Measurements from ENCODE around the gene NOS2.

The NOS2 gene

GRCh38 chr17:27798376-27798775 is 2.0 kb downstream of the NOS2 start:
- Histone ChIP-seq H3K9ac (ENCODE audit: low read length) (no peak overlapping the region), H3K9me3 (ENCODE audit: insufficient read depth, low read length) (no peaks in the 10 kb centered on the region), H4K20me1 (ENCODE audit: low read depth, low read length) (no peaks in the 10 kb centered on the region), H3K27me3 (ENCODE audit: low read length) (no peaks in the 10 kb centered on the region), H3K4me3 (ENCODE audit: insufficient read depth, low read length, poor library complexity, severe bottlenecking) (no peak overlapping the region), H3F3A (ENCODE audit: insufficient read depth) (no peaks in the 10 kb centered on the region), H3K4me2 (ENCODE audit: low read depth, low read length, poor library complexity, severe bottlenecking) (no peak overlapping the region), H3K79me2 (ENCODE audit: insufficient read depth, low read length) (no peaks in the 10 kb centered on the region), H3K27ac (ENCODE audit: low read depth, low read length) (no peak overlapping the region), H3K36me3 (ENCODE audit: low read length) (no peaks in the 10 kb centered on the region), H2AFZ (ENCODE audit: low read depth, low read length, severe bottlenecking) (no peak overlapping the region), H3K9me2 (replicated peaks; ENCODE audit: insufficient read depth, low read length) (no peaks in the 10 kb centered on the region)
- no peak for TF ChIP-seq EZH2phosphoT487 (conservative IDR thresholded peaks at IDR 0.05; ENCODE audit: low read length)
- no peak for TF ChIP-seq CTCF (IDR thresholded peaks at IDR 0.05; ENCODE audit: insufficient read depth, low read length, poor library complexity, severe bottlenecking)

- H3K9me3 ChIP-seq (ENCODE audit: insufficient read depth, low read length): no peaks in the 10 kb centered on the region
- H2AFZ ChIP-seq (ENCODE audit: low read depth, low read length, severe bottlenecking): no peak overlapping the region
- H3K27me3 ChIP-seq (ENCODE audit: low read length): no peaks in the 10 kb centered on the region
- no peak overlapping the region for H3K27ac ChIP-seq (ENCODE audit: low read depth, low read length)
- H3K9ac ChIP-seq (ENCODE audit: low read length): no peak overlapping the region
- H3K4me2 ChIP-seq (ENCODE audit: low read depth, low read length, poor library complexity, severe bottlenecking): no peak overlapping the region
- no peak overlapping the region for H3K4me3 ChIP-seq (ENCODE audit: insufficient read depth, low read length, poor library complexity, severe bottlenecking)
- no peaks in the 10 kb centered on the region for H4K20me1 ChIP-seq (ENCODE audit: low read depth, low read length)
- no peaks in the 10 kb centered on the region for H3K9me2 ChIP-seq (replicated peaks; ENCODE audit: insufficient read depth, low read length)
- no peaks in the 10 kb centered on the region for H3F3A ChIP-seq (ENCODE audit: insufficient read depth)
- TF ChIP-seq CTCF (IDR thresholded peaks at IDR 0.05; ENCODE audit: insufficient read depth, low read length, poor library complexity, severe bottlenecking): no peak
- no peak for TF ChIP-seq EZH2phosphoT487 (conservative IDR thresholded peaks at IDR 0.05; ENCODE audit: low read length)
- no peaks in the 10 kb centered on the region for H3K79me2 ChIP-seq (ENCODE audit: insufficient read depth, low read length)
- no peaks in the 10 kb centered on the region for H3K36me3 ChIP-seq (ENCODE audit: low read length)
These were observed 2.8 kb downstream of the NOS2 start for GRCh38 chr17:27797390-27798091.

- Histone ChIP-seq H3K9me3 (ENCODE audit: insufficient read depth, low read length) (no peaks in the 10 kb centered on the region), H3K27ac (ENCODE audit: low read depth, low read length) (no peak overlapping the region), H3F3A (ENCODE audit: insufficient read depth) (no peaks in the 10 kb centered on the region), H3K79me2 (ENCODE audit: insufficient read depth, low read length) (no peaks in the 10 kb centered on the region), H3K27me3 (ENCODE audit: low read length) (no peaks in the 10 kb centered on the region), H2AFZ (ENCODE audit: low read depth, low read length, severe bottlenecking) (no peak overlapping the region), H3K9ac (ENCODE audit: low read length) (no peak overlapping the region), H3K4me2 (ENCODE audit: low read depth, low read length, poor library complexity, severe bottlenecking) (no peak overlapping the region), H4K20me1 (ENCODE audit: low read depth, low read length) (no peaks in the 10 kb centered on the region), H3K4me3 (ENCODE audit: insufficient read depth, low read length, poor library complexity, severe bottlenecking) (no peak overlapping the region), H3K36me3 (ENCODE audit: low read length) (no peaks in the 10 kb centered on the region), H3K9me2 (replicated peaks; ENCODE audit: insufficient read depth, low read length) (no peaks in the 10 kb centered on the region)
- TF ChIP-seq CTCF (IDR thresholded peaks at IDR 0.05; ENCODE audit: insufficient read depth, low read length, poor library complexity, severe bottlenecking) (no peak), EZH2phosphoT487 (conservative IDR thresholded peaks at IDR 0.05; ENCODE audit: low read length) (no peak)
These were observed 6.3 kb downstream of the NOS2 start for GRCh38 chr17:27793906-27794569.

Measured in SU-DHL-6 (cell line).